Measurements from ENCODE around the gene MPP7.

MPP7 gene

GRCh38 chr10:28304032-28304571 is 1.2 kb upstream of the MPP7 start:
- DNase-seq = no peak

GRCh38 chr10:28302012-28302637 is 739 bp downstream of the MPP7 start:
- DNase-seq = no peak

GRCh38 chr10:28300027-28300426 is 2.8 kb downstream of the MPP7 start:
- DNase-seq = no peak

GRCh38 chr10:28298951-28299350 is 3.9 kb downstream of the MPP7 start:
- DNase-seq = no peak

GRCh38 chr10:28296023-28296422 is 6.8 kb downstream of the MPP7 start:
- no peak for DNase-seq

- no peak for DNase-seq
Observed at GRCh38 chr10:28295336-28295735, 7.5 kb downstream of the MPP7 start.

GRCh38 chr10:28294809-28295208 is 8.1 kb downstream of the MPP7 start:
- DNase-seq = no peak

- no peak for DNase-seq
Observed at GRCh38 chr10:28294169-28294532, 8.7 kb downstream of the MPP7 start.

GRCh38 chr10:28293236-28294168 is 9.4 kb downstream of the MPP7 start:
- no peak for DNase-seq

GRCh38 chr10:28291881-28292297 is 11.0 kb downstream of the MPP7 start:
- DNase-seq = no peak

GRCh38 chr10:28285816-28286215 is 17.0 kb downstream of the MPP7 start:
- no peak for DNase-seq

- no peak for DNase-seq
Observed at GRCh38 chr10:28284126-28284525, 18.7 kb downstream of the MPP7 start.

- no peak for DNase-seq
Observed at GRCh38 chr10:28283251-28283650, 19.6 kb downstream of the MPP7 start.

- DNase-seq = no peak
Observed at GRCh38 chr10:28282336-28282735, 20.5 kb downstream of the MPP7 start.

GRCh38 chr10:28281726-28282315 is 21.0 kb downstream of the MPP7 start:
- DNase-seq = no peak

GRCh38 chr10:28280652-28281051 is 22.2 kb downstream of the MPP7 start:
- DNase-seq = no peak

GRCh38 chr10:28279878-28280277 is 23.0 kb downstream of the MPP7 start:
- DNase-seq = no peak

GRCh38 chr10:28278842-28279241 is 24.0 kb downstream of the MPP7 start:
- DNase-seq = no peak

- no peak for DNase-seq
Observed at GRCh38 chr10:28276384-28276783, 26.5 kb downstream of the MPP7 start.

- DNase-seq = no peak
Observed at GRCh38 chr10:28274475-28274874, 28.4 kb downstream of the MPP7 start.

- DNase-seq = no peak
Observed at GRCh38 chr10:28273343-28273742, 29.5 kb downstream of the MPP7 start.

GRCh38 chr10:28269842-28270456 is 32.9 kb downstream of the MPP7 start:
- DNase-seq = no peak

All from NCI-H1694 treated with DMSO at 0.1 percent for 48 hours (cell line).